8988T (cell line): ENCODE measurements around the gene AHCYL1.

Experiments used
- DNase-seq: peaks from one replicate; pipeline ENCODE4 v3.0.0; 2011

Gene AHCYL1

GRCh38 chr1:110064576-110065337, 80.2 kb downstream of the AHCYL1 start:
- DNase-seq: no peak

- no peak for DNase-seq
Observed at GRCh38 chr1:110065841-110066240, 81.3 kb downstream of the AHCYL1 start.

- DNase-seq: no peak
Observed at GRCh38 chr1:110067479-110067892, 82.9 kb downstream of the AHCYL1 start.

GRCh38 chr1:110067893-110068645, 83.5 kb downstream of the AHCYL1 start:
- no peak for DNase-seq

DNA sequence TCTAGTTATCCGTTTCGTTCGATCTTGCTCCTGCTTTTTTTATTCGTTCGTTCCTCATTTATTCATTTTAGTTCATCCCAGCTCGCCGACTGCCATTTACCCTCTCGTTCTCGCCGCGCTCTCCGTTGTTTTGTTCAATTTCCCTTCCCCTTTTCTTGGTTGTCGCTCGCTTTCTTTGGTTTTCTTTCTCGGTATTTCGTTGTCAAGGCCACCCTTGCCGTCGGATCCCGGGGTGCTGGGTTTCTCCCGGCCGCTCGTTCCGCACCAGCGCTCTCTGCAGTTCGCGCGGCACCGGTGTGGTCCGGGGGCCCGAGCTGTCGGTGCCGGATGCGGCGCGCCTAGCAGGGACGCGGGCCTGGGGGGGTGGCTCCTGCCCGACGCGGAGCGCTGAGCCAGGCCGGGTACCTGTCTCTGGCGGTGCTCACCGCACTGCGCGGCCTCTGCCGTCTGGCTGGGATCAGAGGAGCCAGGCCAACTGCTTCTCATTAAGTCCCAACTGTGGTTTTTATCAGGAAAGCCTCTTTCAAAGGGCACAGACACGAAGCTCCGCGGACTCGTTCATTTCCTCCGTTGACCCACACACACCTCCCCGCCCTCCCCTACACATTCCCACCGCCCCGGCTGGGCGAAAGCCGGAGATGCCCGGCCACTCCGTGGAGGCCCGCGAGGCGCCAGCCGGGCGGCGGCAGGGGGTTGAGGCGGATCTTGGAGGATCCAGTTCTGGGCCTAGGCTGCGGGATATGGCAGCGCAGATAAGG, 84.3 kb downstream of the AHCYL1 start:
- no peak for DNase-seq

GRCh38 chr1:110069404-110070281, 85.1 kb downstream of the AHCYL1 start:
- no peak for DNase-seq

DNA sequence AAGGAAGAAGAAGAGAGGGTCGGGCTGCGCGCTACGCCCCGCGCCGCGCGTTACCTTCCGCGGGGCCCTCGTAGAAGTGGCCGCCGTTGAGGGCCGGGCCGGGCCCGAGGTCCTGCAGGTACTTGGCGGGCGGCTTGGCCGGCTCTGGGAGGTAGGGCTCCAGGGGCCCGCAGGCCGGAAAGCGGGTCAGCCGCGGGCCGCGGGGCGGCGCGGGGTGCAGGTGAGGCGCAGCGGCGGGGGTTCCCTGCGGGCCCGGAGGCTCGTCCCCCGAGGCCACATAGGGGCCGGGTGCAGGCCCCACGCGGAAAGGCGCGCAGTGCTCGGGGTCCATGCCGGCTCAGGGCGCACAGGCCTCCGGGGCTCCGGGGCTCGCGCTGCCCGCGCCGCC, 85.7 kb downstream of the AHCYL1 start:
- DNase-seq: no peak

DNA sequence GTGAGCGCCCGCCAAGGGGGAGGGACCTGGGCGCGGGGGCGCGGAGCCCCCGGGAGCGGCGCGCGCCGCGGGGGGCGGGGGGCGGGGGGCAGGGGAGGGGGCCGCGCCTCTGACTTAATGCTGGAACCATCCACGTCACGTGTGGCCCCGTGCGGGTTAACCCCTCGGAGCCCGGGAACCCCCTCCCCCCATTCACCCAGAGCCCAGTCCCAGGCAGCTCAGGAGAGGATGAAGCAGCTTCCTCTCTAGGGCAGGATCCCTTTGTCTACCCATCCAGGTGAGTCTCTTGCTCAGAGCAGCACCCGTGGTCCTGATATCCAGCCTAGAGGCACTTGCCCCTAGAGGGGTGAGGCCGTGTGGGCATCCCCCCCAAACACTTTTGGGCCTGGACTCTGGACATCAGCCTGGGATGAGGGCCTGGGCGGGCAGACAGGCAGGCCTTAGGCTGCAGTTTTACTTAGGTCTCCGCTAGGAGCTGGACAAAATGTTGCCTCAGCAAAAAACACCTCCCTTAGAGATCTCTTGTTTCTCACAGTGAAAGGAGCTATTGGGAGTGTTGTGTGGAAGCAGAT, 86.2 kb downstream of the AHCYL1 start, which contains the start of gene ALX3:
TSS of gene ALX3 (minus strand) at position 2 of the 572 bp plus-strand sequence. CDS start 60 bp downstream, outside the sequence.
- DNase-seq: no peak
